GM12878 (cell line): ENCODE measurements around the gene AP1S1. TPM values are rescaled to one million over a fixed set of nuclear protein-coding genes. Genes with fewer than 3 reads are reported as not detected.

ENCODE experiments used
- ATAC-seq: fragments of 200-7000 bp; cut with Tn5 transposase; 3 replicates; pipeline ENCODE4 v1.9.1; 2020; ENCODE audit warnings: mild to moderate bottlenecking, moderate library complexity
- BruUV-seq: library from RNA; stranded (reverse); fragments of 400-500 nt; replicated peaks from 2 replicates; lab custom pipeline; 2021; lab: Mats Ljungman, UMichigan
- CTCF ChIA-PET: fragments of 300-600 bp; sonication (Branson Sonifier 250); formaldehyde crosslinking; extraction: SDS; loops from one replicate; lab custom pipeline; 2021; ENCODE audit warnings: inconsistent platforms; lab: Yijun Ruan, JAX
- POLR2A ChIA-PET: fragments of 350-600 bp; formaldehyde crosslinking; extraction: SDS; loops from one replicate; lab custom pipeline; 2021; ENCODE audit warnings: inconsistent platforms; lab: Charles Lee
- RAD21 ChIA-PET: fragments of 300-600 bp; sonication (Branson Sonifier 250); formaldehyde crosslinking; loops from one replicate; lab custom pipeline; 2023; ENCODE audit warnings: antibody characterized with exemption; ENCODE audit not compliant: unreplicated experiment; lab: Charles Lee
- SMC1A ChIA-PET: fragments of 300-600 bp; sonication (Branson Sonifier 250); formaldehyde crosslinking; loops from one replicate; lab custom pipeline; 2023; ENCODE audit not compliant: unreplicated experiment, uncharacterized antibody; lab: Charles Lee
- DNase-seq: peaks from one replicate; pipeline ENCODE4 v3.0.0-alpha.2; 2011; ENCODE audit warnings: low read depth, low spot score
- FAIRE-seq: peaks from 3 replicates; lab custom pipeline; 2011; peaks lifted over from hg19 to GRCh38; lab: Jason Lieb, UNC
- H2AFZ ChIP-seq: 2 replicates; pipeline ENCODE4 v1.6.0; 2011; ENCODE audit warnings: low read depth, low read length, control low read depth; ENCODE audit not compliant: control insufficient read depth
- H3K27ac ChIP-seq: 2 replicates; pipeline ENCODE4 v1.5.1; 2011; ENCODE audit warnings: control low read depth; ENCODE audit not compliant: control insufficient read depth, insufficient read depth
- H3K27me3 ChIP-seq, 2 experiments: replicated peaks in 1 of 2; 2 replicates each; pipeline versions ENCODE4 v1.6.0 to v1.6.1; 2011; ENCODE audit warnings: low read length in 1 of 2; ENCODE audit not compliant: control insufficient read depth in 2 of 2, insufficient read depth in 2 of 2
- H3K36me3 ChIP-seq, 2 experiments: 2 replicates each; pipeline ENCODE4 v1.5.1; 2011; ENCODE audit warnings: low read length in 1 of 2; ENCODE audit not compliant: control insufficient read depth in 2 of 2, insufficient read depth in 2 of 2
- H3K4me1 ChIP-seq: 2 replicates; pipeline ENCODE4 v1.6.1; 2011; ENCODE audit warnings: mild to moderate bottlenecking, low read length, moderate library complexity, mixed read lengths; ENCODE audit not compliant: control insufficient read depth, insufficient read depth
- H3K4me2 ChIP-seq: 2 replicates; pipeline ENCODE4 v1.6.0; 2011; ENCODE audit warnings: control low read depth; ENCODE audit not compliant: control insufficient read depth, insufficient read depth
- H3K4me3 ChIP-seq: fragments of 200-600 bp; sonication (generic); 2 replicates; pipeline ENCODE4 v1.5.1; 2016
- H3K79me2 ChIP-seq: 2 replicates; pipeline ENCODE4 v1.6.0; 2011; ENCODE audit warnings: low read length; ENCODE audit not compliant: control insufficient read depth, insufficient read depth
- H3K9ac ChIP-seq: 2 replicates; pipeline ENCODE4 v1.8.0; 2011; ENCODE audit warnings: low read length, control low read depth, mixed read lengths; ENCODE audit not compliant: control insufficient read depth, insufficient read depth
- H3K9me3 ChIP-seq: replicated peaks from 3 replicates; pipeline ENCODE4 v1.5.1; 2011; ENCODE audit warnings: mild to moderate bottlenecking, low read length; ENCODE audit not compliant: control insufficient read depth, insufficient read depth
- H4K20me1 ChIP-seq: 2 replicates; pipeline ENCODE4 v1.6.0; 2011; ENCODE audit not compliant: control insufficient read depth, insufficient read depth
- ASH2L ChIP-seq: fragments of 300-600, 200-600 bp; sonication (generic); IDR thresholded peaks from 2 replicates; pipeline ENCODE4 v1.6.1; 2017; ENCODE audit warnings: low read depth, mild to moderate bottlenecking, borderline replicate concordance
- ATF2 ChIP-seq: IDR thresholded peaks from 2 replicates; pipeline ENCODE4 v1.6.1; 2012; ENCODE audit warnings: low read length, inconsistent platforms
- E2F8 ChIP-seq: fragments of 450-650 bp; IDR thresholded peaks from 2 replicates; pipeline ENCODE4 v1.6.1; 2018; ENCODE audit warnings: mild to moderate bottlenecking, low read depth, moderate library complexity; ENCODE audit not compliant: partially characterized antibody
- EGR1 ChIP-seq, 2 experiments: IDR thresholded peaks; 1 replicate in 1 of 2; 2 replicates in 1 of 2; pipeline ENCODE4 v1.6.1; 2011 to 2012; ENCODE audit warnings: low read depth in 2 of 2, low read length in 2 of 2, borderline replicate concordance in 1 of 2, mild to moderate bottlenecking in 1 of 2, moderate library complexity in 1 of 2
- IKZF2 ChIP-seq, 2 experiments: fragments of 450-650 bp; IDR thresholded peaks; 2 replicates each; pipeline ENCODE4 v1.6.1; 2017; ENCODE audit warnings: mild to moderate bottlenecking in 2 of 2, moderate library complexity in 2 of 2
- NBN ChIP-seq: fragments of 450-650 bp; IDR thresholded peaks from 2 replicates; pipeline ENCODE4 v1.6.1; 2016
- NR2F1 ChIP-seq: fragments of 450-650 bp; conservative IDR thresholded peaks from 2 replicates; pipeline ENCODE4 v1.6.1; 2017; ENCODE audit warnings: mild to moderate bottlenecking
- NRF1 ChIP-seq: conservative IDR thresholded peaks from 2 replicates; pipeline ENCODE4 v1.6.1; 2011; ENCODE audit warnings: mild to moderate bottlenecking, low read depth, low read length, improper control_type of control experiment
- POLR2AphosphoS5 ChIP-seq: IDR thresholded peaks from 2 replicates; pipeline ENCODE4 v1.6.1; 2011; ENCODE audit warnings: mild to moderate bottlenecking, low read length, inconsistent platforms
- RAD51 ChIP-seq: fragments of 450-650 bp; IDR thresholded peaks from 2 replicates; pipeline ENCODE4 v1.6.1; 2016; ENCODE audit warnings: moderate library complexity, mild to moderate bottlenecking, inconsistent platforms
- RELA ChIP-seq: fragments of 450-650 bp; IDR thresholded peaks from 2 replicates; pipeline ENCODE4 v1.8.0; 2014; ENCODE audit warnings: borderline replicate concordance; ENCODE audit not compliant: partially characterized antibody
- TBL1XR1 ChIP-seq: IDR thresholded peaks from 2 replicates; pipeline ENCODE4 v1.6.1; 2012; ENCODE audit warnings: low read depth, low read length, improper control_type of control experiment
- YBX1 ChIP-seq: fragments of 450-650 bp; IDR thresholded peaks from 2 replicates; pipeline ENCODE4 v1.6.1; 2016; ENCODE audit warnings: antibody characterized with exemption
- ZBED1 ChIP-seq: IDR thresholded peaks from 2 replicates; pipeline ENCODE4 v1.6.1; 2016; ENCODE audit warnings: borderline replicate concordance
- ZNF384 ChIP-seq: IDR thresholded peaks from 2 replicates; pipeline ENCODE4 v1.6.1; 2012; ENCODE audit warnings: low read depth, mild to moderate bottlenecking, low read length, improper control_type of control experiment, borderline replicate concordance
- ZSCAN29 ChIP-seq: fragments of 450-650 bp; IDR thresholded peaks from 2 replicates; pipeline ENCODE4 v1.6.1; 2017; ENCODE audit warnings: mild to moderate bottlenecking, moderate library complexity
- WGBS: methylation state at CpG from one replicate; pipeline ENCODE4 v1.1.6; 2016; ENCODE audit warnings: low lambda C conversion rate; ENCODE audit not compliant: insufficient replicate concordance, insufficient coverage; ENCODE audit errors: missing lambda C conversion rate; 5-methylcytosine and 5-hydroxymethylcytosine counted together
- in situ Hi-C: fragments of 300-500 bp; cut with MboI; formaldehyde crosslinking; loops from 9 replicates; pipeline ENCODE4 v1.14.3; 2018; ENCODE audit warnings: mixed read lengths
- intact Hi-C: fragments of 100-400 bp; cut with micrococcal nuclease; formaldehyde crosslinking; loops from one replicate; pipeline ENCODE4 v1.14.2; 2022; ENCODE audit not compliant: unreplicated experiment
- polyA plus RNA-seq, 11 experiments: library from polyadenylated mRNA; depleted of rRNA in 4 of 11; unstranded in 6 of 11; stranded (reverse) in 5 of 11; fragments of >200 nt; fragmentation: Nextera tagmentation in 4 of 11; fragmentation: Illumina TruSeq in 1 of 11; extraction: Ambion mirVana in 4 of 11; extraction: Trizol in 1 of 11; gene quantifications; 1 replicate in 1 of 11; 2 replicates in 10 of 11; pipeline versions ENCODE4 v1.2.1 to v1.2.3, GENCODE V29; 2011 to 2016; ENCODE audit warnings: inconsistent platforms in 2 of 11, missing spikeins in 2 of 11, low read depth in 1 of 11
- total RNA-seq, 4 experiments: library from RNA; depleted of rRNA in 3 of 4; stranded (reverse); fragments of >200 nt in 3 of 4; fragmentation: Illumina TruSeq in 1 of 4; extraction: Trizol in 1 of 4; gene quantifications; 2 replicates each; pipeline versions ENCODE4 v1.2.1 to v1.2.3, GENCODE V29; 2013 to 2021

AP1S1 gene
- total and polyA plus RNA-seq, 10 of the 15 experiments (the other 5 are each of a cell fraction or from before 2014, with no cell fraction given): 2.5 to 121 (median 54.9) TPM

- no TSS peak for BruUV-seq
- POLR2A ChIA-PET: no interaction called here
- in situ Hi-C loops: no loop called here
These were observed 41.6 kb downstream of the AP1S1 start for GRCh38 chr7:101195884-101196283.

GRCh38 chr7:101197991-101198390 is 43.7 kb downstream of the AP1S1 start:
- in situ Hi-C loops (no loop called here), intact Hi-C loops (no loop called here)
- no peaks in the 10 kb centered on the region for H4K20me1 ChIP-seq
- RAD21 ChIA-PET: no interaction called here
- peaks cover 0 to 9% of the 10 kb centered on the region in 2 experiments; a peak in 2 of 4 replicates for H3K27me3 ChIP-seq
- 72% methylated on average over 21 of the region's 21 CpGs for WGBS
- ATAC-seq: no peak
- no TSS peak for BruUV-seq
- H3K79me2 ChIP-seq: no peaks in the 10 kb centered on the region
- H3K27ac ChIP-seq: no peak overlapping the region
- H3K9ac ChIP-seq: no peak overlapping the region
- no peak for DNase-seq
- no peaks in the 10 kb centered on the region for H3K36me3 ChIP-seq
- no peak for FAIRE-seq
- no peaks in the 10 kb centered on the region for H3K9me3 ChIP-seq
- SMC1A ChIA-PET: no interaction called here
- H3K4me3 ChIP-seq: no peak overlapping the region
- H3K4me1 ChIP-seq: no peaks in the 10 kb centered on the region
- no peak for TF ChIP-seq ATF2
- TF ChIP-seq NBN: no peak
- TF ChIP-seq ASH2L: no peak
- no peak for TF ChIP-seq YBX1
- no peak for TF ChIP-seq ZBED1
- no peak for TF ChIP-seq RAD51
- no peak for TF ChIP-seq POLR2AphosphoS5
- no peak for TF ChIP-seq RELA
- no peak for TF ChIP-seq TBL1XR1
- no peak for TF ChIP-seq NRF1
- no peak for TF ChIP-seq ZNF384
- TF ChIP-seq ZSCAN29: no peak
- TF ChIP-seq NR2F1: no peak
- no peak for TF ChIP-seq E2F8
- H3K4me2 ChIP-seq: no peak overlapping the region
- POLR2A ChIA-PET: no interaction called here
- CTCF ChIA-PET: no interaction called here
- no peak overlapping the region for H2AFZ ChIP-seq

More at GRCh38 chr7:101195884-101196283, 41.6 kb downstream of the AP1S1 start:
- peaks cover 0 to 5% of the 10 kb centered on the region in 2 experiments; a peak in 2 of 4 replicates for H3K27me3 ChIP-seq
- ChIA-PET RAD21 (interaction anchor here (6.0 kb wide), 1 partner anchor 53 kb away, joined by 134 read pairs; no protein-coding TSS in a partner anchor), SMC1A (interaction anchor here (0.6 kb wide), 1 partner anchor 58 kb away, joined by 3 read pairs; no protein-coding TSS in a partner anchor), CTCF (interaction anchor here (1.4 to 8.3 kb wide), 3 partner anchors 25 to 86 kb away, joined by 3 to 248 read pairs (median 65); no protein-coding TSS in a partner anchor)
- no peak overlapping the region for H3K4me2 ChIP-seq
- FAIRE-seq (no peak), DNase-seq (no peak), ATAC-seq (no peak)
- no peak overlapping the region for H3K9ac ChIP-seq
- intact Hi-C loops: no loop called here
- H3K4me3 ChIP-seq: no peak overlapping the region
- WGBS: 58% methylated on average over 12 of the region's 17 CpGs
- H3K79me2 ChIP-seq: no peaks in the 10 kb centered on the region
- H2AFZ ChIP-seq: no peak overlapping the region
- no peaks in the 10 kb centered on the region for H3K4me1 ChIP-seq
- no peaks in the 10 kb centered on the region for H3K36me3 ChIP-seq
- no peaks in the 10 kb centered on the region for H4K20me1 ChIP-seq
- no peak for TF ChIP-seq IKZF2 (IDR thresholded peaks at IDR 0.05)
- no peak for TF ChIP-seq EGR1 (IDR thresholded peaks at IDR 0.05; ENCODE audit: borderline replicate concordance in 1 of 2, low read depth in 2 of 2, low read length in 2 of 2)
- H3K27ac ChIP-seq: no peak overlapping the region
- no peaks in the 10 kb centered on the region for H3K9me3 ChIP-seq
